Dendritic cell treated with granulocyte-macrophage colony-stimulating factor and Interleukin-4, amounts not matched to agents 40 ng/mL and 50 ng/mL, for 4 days (primary cell): ENCODE measurements around the gene SBK1.

ENCODE experiments used
- H3K27ac Mint-ChIP-seq: one replicate; pipeline ENCODE4 v1.8.0; 2022; ENCODE audit warnings: mild to moderate bottlenecking, mixed read lengths
- H3K27me3 Mint-ChIP-seq: one replicate; pipeline ENCODE4 v1.8.0; 2022; ENCODE audit warnings: mild to moderate bottlenecking, mixed read lengths
- H3K36me3 Mint-ChIP-seq: one replicate; pipeline ENCODE4 v1.8.0; 2022; ENCODE audit warnings: low read depth, mixed read lengths
- H3K4me1 Mint-ChIP-seq: one replicate; pipeline ENCODE4 v1.8.0; 2022; ENCODE audit warnings: low read depth, mixed read lengths
- H3K4me3 Mint-ChIP-seq: one replicate; pipeline ENCODE4 v1.8.0; 2022; ENCODE audit warnings: mild to moderate bottlenecking, moderate library complexity, mixed read lengths
- H3K9me3 Mint-ChIP-seq: one replicate; pipeline ENCODE4 v1.8.0; 2022; ENCODE audit warnings: mixed read lengths
- intact Hi-C: fragments of 100-400 bp; cut with micrococcal nuclease; formaldehyde crosslinking; loops from one replicate; pipeline ENCODE4 v1.15.0; 2022

Gene SBK1

DNA sequence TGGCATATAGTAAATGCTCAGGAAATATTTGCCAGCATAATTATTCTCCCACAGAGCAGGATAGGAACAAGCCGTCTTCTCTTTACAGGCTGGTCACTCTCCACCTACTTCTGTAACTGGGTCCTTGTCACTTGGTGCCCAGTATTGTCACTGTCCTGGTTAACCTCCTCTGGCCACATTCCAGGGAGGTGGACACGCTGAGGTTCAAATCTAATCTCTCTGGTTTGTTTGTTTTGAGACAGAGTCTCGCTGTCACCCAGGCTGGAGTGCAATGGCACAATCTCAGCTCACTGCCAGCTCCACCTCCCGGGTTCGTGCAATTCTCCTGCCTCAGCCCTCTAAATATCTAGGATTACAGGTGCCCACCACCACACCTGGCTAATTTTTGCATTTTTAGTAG lies 15.6 kb downstream of the SBK1 start:
- no peaks in the 10 kb centered on the region for H3K36me3 Mint-ChIP-seq
- intact Hi-C loops, result no loop called here
- no peak overlapping the region for H3K4me3 Mint-ChIP-seq
- no peak overlapping the region for H3K27ac Mint-ChIP-seq
- H3K4me1 Mint-ChIP-seq, result peaks cover 8% of the 10 kb centered on the region
- no peaks in the 10 kb centered on the region for H3K9me3 Mint-ChIP-seq
- H3K27me3 Mint-ChIP-seq, result peaks cover 4% of the 10 kb centered on the region

DNA sequence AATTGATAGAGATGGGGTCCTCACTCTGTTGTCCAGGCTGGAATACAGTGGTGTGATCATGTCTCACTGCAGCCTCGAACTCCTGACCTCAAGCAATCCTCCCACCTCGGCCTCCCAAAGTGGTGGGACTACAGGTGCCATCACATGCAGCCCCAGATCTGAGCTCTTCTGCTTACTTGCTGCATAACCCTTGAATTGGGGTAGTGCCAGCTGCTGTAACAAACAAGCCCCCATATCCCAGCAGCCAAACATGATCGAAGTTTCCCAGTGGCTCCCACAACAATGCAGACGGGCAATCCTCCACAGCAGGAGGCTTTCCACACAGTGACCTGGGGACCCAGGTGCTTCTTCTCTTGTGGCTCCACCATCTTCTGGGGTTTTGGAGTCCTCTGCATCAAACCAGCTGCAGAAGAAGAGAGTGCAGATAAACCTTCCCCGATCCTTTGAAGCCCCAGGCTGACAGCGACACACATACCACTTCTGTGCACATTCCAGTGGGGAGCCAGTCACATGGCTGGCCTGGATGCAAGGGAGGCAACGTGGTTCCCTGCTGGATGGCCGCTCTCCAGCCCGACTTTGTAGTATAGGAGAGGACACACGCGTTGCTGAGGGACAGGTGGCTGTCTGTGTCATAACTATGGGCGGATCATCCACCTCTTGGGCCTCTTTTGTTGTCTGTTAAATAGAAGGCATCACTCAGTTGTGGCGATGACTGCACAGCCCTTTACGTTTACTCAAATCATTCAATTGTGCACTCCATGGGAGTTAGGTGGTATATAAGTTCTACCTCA lies 16.7 kb downstream of the SBK1 start:
- Mint-ChIP-seq H3K4me3 (no peak overlapping the region), H3K36me3 (no peaks in the 10 kb centered on the region), H3K27me3 (peaks cover 5% of the 10 kb centered on the region), H3K4me1 (peaks cover 8% of the 10 kb centered on the region), H3K9me3 (no peaks in the 10 kb centered on the region), H3K27ac (no peak overlapping the region)
- intact Hi-C loops, result no loop called here

DNA sequence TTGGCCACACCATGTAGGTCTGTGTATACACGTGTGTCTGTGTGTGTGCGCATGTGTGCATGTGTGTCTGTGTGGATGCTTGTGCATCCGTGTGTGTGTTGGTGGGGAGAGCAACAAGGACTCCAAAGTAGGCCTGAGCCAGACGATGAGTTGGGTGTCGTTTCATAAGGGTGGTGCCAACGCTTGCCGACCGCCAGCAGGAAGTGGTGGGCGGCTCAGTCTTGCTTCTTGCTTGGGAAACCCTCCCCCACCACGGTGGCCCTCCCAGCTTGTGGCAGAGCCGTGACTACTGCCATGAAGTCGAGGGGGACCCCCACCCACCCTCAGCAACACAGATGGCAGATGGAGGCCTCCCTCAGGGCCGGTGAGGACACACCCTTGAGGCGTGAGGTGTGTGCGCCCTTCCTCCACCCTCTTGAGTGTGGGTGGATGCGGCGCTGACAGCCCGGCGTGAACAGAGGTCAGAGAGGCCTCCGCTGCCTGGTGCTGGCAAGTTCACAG lies 17.5 kb downstream of the SBK1 start:
- Mint-ChIP-seq H3K27me3 (peaks cover 10% of the 10 kb centered on the region), H3K4me3 (no peak overlapping the region), H3K36me3 (no peaks in the 10 kb centered on the region), H3K9me3 (no peaks in the 10 kb centered on the region), H3K4me1 (peaks cover 8% of the 10 kb centered on the region), H3K27ac (no peak overlapping the region)
- intact Hi-C loops, result no loop called here

DNA sequence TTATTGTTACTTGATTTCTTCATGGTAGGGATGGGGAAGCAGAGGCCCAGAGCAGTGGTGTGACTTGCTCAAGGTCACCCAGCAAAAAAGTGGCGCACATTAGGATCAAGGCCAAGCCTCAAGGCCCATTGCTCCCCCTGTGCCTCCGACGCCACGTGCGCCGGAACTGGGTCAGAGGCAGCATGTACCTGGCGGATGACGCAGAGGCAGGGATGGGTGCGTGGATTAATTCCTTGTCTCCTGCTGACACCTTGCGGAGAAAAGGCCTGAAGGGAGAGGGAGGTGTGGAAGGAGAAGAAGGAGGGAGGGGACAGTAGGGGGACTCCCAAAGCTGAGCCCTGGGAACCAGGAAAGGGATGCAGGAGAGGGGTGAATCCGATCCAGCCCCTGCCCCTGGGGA lies 18.5 kb downstream of the SBK1 start:
- Mint-ChIP-seq H3K27ac (no peak overlapping the region), H3K4me1 (peaks cover 8% of the 10 kb centered on the region), H3K27me3 (peaks cover 10% of the 10 kb centered on the region), H3K36me3 (no peaks in the 10 kb centered on the region), H3K4me3 (no peak overlapping the region), H3K9me3 (no peaks in the 10 kb centered on the region)
- intact Hi-C loops, result no loop called here

DNA sequence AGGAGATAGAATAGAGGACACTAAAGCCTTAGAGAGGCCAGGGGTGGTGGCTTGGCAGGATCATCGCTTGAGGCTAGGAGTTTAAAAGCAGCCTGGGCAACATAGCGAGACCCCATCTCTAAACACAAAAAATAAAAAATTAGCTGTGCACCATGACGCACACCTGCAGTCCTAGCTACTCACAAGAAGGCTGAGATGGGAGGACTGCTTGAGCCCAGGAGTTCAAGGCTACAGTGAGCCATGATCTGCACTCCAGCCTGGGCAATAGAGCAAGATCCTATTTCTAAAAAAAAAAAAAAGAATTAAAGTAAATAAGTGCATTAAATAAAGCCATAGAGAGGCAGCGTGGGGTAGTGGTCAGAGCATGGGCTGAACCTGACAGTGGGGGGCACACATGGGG lies 19.1 kb downstream of the SBK1 start:
- intact Hi-C loops, result no loop called here
- no peak overlapping the region for H3K4me3 Mint-ChIP-seq
- H3K4me1 Mint-ChIP-seq, result peaks cover 8% of the 10 kb centered on the region
- no peaks in the 10 kb centered on the region for H3K9me3 Mint-ChIP-seq
- H3K36me3 Mint-ChIP-seq, result no peaks in the 10 kb centered on the region
- peaks cover 10% of the 10 kb centered on the region for H3K27me3 Mint-ChIP-seq
- H3K27ac Mint-ChIP-seq, result no peak overlapping the region

DNA sequence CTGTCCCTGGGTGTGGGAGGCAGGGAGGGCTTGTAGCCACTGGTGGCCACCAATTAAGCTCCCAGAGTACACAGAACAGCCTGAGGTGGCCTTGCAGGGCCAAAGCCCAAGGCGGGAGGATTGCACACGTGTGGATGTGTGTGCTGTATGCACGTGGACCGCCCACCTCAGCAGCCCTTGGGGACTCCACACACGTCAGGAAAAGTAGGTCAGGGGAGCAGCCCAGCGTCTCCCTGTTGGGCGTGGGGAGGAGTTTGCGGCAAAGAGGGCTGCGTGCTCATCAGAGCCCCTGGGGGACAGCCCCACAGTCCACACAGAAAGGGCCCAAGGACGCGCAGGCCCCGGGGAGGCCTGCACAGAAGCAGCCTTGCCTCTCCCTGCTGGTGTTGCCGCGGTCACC lies 19.6 kb downstream of the SBK1 start:
- Mint-ChIP-seq H3K27ac (no peak overlapping the region), H3K27me3 (peaks cover 10% of the 10 kb centered on the region), H3K4me3 (no peak overlapping the region), H3K36me3 (no peaks in the 10 kb centered on the region), H3K9me3 (no peaks in the 10 kb centered on the region), H3K4me1 (peaks cover 8% of the 10 kb centered on the region)
- intact Hi-C loops, result no loop called here

DNA sequence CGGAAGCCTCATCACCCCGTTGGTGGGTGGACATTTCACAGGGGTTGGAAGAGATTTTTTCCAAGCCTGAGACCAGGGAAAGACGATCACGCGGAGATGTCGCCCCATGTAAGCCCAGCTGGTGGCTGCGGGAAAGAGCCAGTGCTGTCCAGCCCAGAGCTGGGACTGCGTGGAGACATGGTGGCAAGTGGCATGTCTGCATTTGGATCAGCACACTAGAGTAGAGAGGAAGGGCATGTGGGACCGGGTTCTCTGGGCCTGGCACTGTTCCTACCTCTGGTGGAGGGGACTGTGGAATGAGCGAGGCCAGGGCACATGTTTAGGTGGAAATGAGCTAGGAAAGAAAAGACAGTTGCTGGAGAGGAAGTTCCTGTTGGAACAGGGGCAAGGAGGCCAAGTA lies 20.0 kb downstream of the SBK1 start:
- H3K36me3 Mint-ChIP-seq, result no peaks in the 10 kb centered on the region
- peaks cover 10% of the 10 kb centered on the region for H3K27me3 Mint-ChIP-seq
- H3K27ac Mint-ChIP-seq, result no peak overlapping the region
- intact Hi-C loops, result no loop called here
- H3K4me1 Mint-ChIP-seq, result peaks cover 8% of the 10 kb centered on the region
- no peaks in the 10 kb centered on the region for H3K9me3 Mint-ChIP-seq
- no peak overlapping the region for H3K4me3 Mint-ChIP-seq

DNA sequence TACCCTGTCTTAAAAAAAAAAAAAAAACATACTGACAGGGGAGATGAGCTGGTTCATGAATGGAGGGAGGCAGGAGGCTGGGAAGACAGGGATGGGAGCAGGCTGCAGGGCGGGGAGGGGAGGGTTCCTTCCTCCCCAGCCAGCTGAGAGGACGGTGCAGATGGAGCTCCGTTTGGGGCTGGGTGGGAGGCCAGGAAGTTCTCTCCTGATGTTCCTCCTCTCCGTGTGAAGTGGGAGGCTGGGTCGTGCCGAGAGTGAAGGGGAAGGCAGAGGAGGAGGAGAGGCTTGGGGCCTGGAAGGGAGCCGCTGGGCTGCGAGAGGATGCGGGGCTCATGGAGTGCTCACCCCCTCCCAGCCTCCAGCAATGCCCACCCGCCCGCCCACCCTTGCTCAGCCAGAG lies 21.3 kb downstream of the SBK1 start:
- H3K4me1 Mint-ChIP-seq, result peaks cover 8% of the 10 kb centered on the region
- no peak overlapping the region for H3K27ac Mint-ChIP-seq
- H3K36me3 Mint-ChIP-seq, result no peaks in the 10 kb centered on the region
- peaks cover 10% of the 10 kb centered on the region for H3K27me3 Mint-ChIP-seq
- intact Hi-C loops, result no loop called here
- no peak overlapping the region for H3K4me3 Mint-ChIP-seq
- no peaks in the 10 kb centered on the region for H3K9me3 Mint-ChIP-seq

DNA sequence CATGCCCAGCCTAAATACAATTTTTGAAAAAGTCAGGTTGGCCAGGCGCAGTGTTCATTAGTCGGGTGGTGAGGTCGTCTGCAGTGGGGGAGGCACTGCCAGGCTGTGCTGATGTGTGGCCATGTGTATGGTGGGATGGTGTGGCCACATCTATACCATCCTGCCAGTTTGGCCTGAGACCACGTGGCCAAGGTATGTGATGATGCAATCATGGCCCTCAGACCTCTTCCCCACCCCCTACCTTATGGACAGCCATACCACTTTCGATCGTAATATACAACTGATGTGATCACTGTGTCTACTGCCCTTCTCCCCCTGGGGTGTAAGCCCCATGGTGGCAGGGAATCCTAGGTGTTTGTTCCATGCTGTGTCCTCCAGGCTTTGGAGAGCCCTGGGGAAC lies 23.7 kb downstream of the SBK1 start:
- no peak overlapping the region for H3K27ac Mint-ChIP-seq
- intact Hi-C loops, result no loop called here
- H3K9me3 Mint-ChIP-seq, result no peaks in the 10 kb centered on the region
- H3K4me1 Mint-ChIP-seq, result no peaks in the 10 kb centered on the region
- peaks cover 9% of the 10 kb centered on the region for H3K27me3 Mint-ChIP-seq
- H3K36me3 Mint-ChIP-seq, result no peaks in the 10 kb centered on the region
- no peak overlapping the region for H3K4me3 Mint-ChIP-seq

DNA sequence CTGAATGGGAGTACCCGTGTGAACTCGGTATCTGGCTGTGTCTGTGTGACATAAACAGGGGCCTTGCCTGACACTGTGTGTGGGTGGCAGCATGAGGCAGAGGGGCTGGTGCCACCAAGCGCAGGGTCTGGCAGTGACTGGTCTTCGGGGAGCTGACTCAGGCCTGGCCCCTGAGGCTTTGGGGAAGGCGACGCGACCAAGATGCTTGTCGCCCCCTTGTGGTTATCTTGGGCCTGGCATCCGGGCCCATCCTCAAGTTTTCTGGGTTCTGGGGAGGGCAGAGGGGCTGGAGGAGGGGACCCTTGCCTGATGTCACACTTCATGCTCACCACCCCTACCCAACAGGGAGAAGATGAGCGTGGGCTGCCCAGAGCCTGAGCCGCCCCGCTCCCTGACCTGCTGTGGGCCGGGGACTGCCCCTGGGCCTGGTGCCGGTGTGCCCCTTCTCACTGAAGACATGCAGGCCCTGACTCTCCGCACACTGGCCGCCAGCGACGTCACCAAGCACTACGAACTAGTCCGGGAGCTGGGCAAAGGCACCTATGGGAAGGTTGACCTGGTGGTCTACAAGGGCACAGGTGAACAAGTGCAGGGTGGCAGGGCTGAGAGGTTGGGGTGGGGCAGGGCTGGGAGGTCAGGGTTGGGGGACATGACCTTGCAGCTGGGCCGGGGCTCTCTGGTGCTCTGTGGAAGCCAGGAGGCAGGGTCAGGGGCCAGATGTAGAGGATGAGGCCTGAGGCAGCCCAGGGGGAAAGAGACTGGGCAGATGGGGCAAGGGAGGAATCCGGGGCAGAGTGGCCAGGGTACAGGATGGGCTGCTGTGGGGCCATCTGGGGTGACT lies 24.9 kb downstream of the SBK1 start:
- H3K4me1 Mint-ChIP-seq, result no peaks in the 10 kb centered on the region
- no peak overlapping the region for H3K4me3 Mint-ChIP-seq
- H3K27ac Mint-ChIP-seq, result no peak overlapping the region

DNA sequence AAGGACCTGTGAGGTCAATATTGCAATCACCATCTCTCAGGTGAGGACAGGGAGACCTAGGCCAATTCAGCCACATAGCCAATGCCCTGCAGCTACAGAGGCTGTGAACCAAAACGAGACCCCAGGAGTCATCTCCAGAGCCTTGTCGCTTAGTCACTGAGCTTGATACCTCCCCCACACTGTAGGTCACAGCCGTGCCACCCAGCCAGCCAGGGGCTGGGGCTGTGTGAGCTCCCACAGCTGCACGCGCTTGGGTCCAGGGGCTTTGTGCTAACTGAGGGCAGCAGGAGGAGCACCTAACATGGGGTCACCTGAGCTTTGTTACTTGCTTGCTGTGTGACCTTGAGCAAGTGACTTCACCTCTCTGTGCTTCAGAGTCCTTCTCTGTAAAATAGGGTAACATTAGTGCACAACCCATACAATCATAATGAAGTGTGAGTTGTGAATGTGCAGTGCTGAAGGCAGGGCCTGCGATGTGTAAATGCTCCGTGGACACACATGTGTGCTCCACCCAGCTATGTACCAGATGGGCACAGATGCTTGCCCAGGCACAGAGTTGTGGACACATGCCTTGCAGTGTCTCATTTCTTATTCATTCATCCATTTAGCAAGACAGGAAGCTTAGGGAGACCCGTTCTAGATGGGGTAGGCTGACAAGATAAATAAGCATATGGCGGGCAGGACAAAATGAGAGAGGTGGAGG lies 25.9 kb downstream of the SBK1 start:
- Mint-ChIP-seq H3K36me3 (no peaks in the 10 kb centered on the region), H3K4me1 (no peaks in the 10 kb centered on the region), H3K27me3 (peaks cover 7% of the 10 kb centered on the region), H3K9me3 (no peaks in the 10 kb centered on the region), H3K4me3 (no peak overlapping the region), H3K27ac (no peak overlapping the region)
- intact Hi-C loops, result no loop called here

More for the DNA sequence above, 24.9 kb downstream of the SBK1 start:
- Mint-ChIP-seq H3K36me3 (no peaks in the 10 kb centered on the region), H3K9me3 (no peaks in the 10 kb centered on the region), H3K27me3 (peaks cover 7% of the 10 kb centered on the region)
- intact Hi-C loops, result loop anchor here (1.0 kb wide), 1 partner anchor 40 kb away; no protein-coding TSS in a partner anchor

DNA sequence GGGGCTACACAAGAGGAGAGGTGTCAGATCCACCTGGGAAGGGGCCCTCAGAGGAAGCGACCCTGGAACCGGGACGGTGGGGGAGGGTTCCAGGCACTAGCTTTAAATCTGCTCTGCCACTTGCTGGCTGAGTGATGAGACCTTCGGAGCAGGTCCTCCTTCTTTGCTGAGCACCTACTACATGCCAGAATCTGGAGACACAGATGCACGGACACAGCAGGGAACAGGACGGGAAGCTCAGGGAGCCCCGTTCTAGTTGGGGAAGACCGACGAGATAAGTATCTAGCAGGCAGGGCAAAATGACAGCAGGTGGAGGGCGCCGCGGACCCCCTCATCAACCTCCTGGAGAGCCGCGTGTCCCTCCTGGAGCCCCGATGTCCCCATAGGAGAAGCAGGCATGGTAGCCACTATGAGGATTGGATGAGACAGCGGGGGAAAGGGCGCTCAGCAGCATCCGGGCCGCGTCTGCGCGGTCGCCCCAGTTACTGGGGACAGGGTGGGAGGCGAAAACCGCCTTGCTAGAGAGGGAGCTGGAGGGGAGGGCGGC lies 27.2 kb downstream of the SBK1 start:
- intact Hi-C loops, result no loop called here
- H3K4me3 Mint-ChIP-seq, result no peak overlapping the region

DNA sequence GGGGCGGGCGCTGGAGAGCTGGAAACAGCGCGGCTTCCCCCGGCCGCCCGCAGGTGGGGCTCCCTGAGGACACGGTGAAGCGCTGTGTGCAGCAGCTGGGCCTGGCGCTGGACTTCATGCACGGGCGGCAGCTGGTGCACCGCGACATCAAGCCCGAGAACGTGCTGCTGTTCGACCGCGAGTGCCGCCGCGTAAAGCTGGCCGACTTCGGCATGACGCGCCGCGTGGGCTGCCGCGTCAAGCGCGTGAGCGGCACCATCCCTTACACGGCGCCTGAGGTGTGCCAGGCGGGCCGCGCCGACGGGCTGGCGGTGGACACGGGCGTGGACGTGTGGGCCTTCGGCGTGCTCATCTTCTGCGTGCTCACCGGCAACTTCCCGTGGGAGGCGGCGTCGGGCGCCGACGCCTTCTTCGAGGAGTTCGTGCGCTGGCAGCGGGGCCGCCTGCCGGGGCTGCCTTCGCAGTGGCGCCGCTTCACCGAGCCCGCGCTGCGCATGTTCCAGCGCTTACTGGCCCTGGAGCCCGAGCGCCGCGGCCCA lies 27.8 kb downstream of the SBK1 start:
- Mint-ChIP-seq H3K27me3 (no peaks in the 10 kb centered on the region), H3K9me3 (no peaks in the 10 kb centered on the region), H3K27ac (no peak overlapping the region), H3K36me3 (no peaks in the 10 kb centered on the region), H3K4me1 (no peaks in the 10 kb centered on the region), H3K4me3 (no peak overlapping the region)
- intact Hi-C loops, result no loop called here

More for the DNA sequence above, 27.2 kb downstream of the SBK1 start:
- Mint-ChIP-seq H3K27ac (no peak overlapping the region), H3K4me1 (no peaks in the 10 kb centered on the region), H3K36me3 (no peaks in the 10 kb centered on the region), H3K9me3 (no peaks in the 10 kb centered on the region), H3K27me3 (peaks cover 2% of the 10 kb centered on the region)
